H9 (cell line): ENCODE results near the gene TTC28. TPM values are rescaled to one million over a fixed set of nuclear protein-coding genes. Genes with fewer than 3 reads are reported as not detected.

Source experiments
- DNase-seq: peaks from one replicate; pipeline ENCODE4 v3.0.0-alpha.2; 2017
- H2AFZ ChIP-seq: one replicate; pipeline ENCODE4 v1.6.1; 2013; ENCODE audit warnings: mild to moderate bottlenecking, low read length, control low read depth, moderate library complexity
- H2AK5ac ChIP-seq: 2 replicates; pipeline ENCODE4 v1.6.1; 2013; ENCODE audit warnings: low read length, control low read depth, mixed read lengths; ENCODE audit not compliant: insufficient read length
- H2BK120ac ChIP-seq: one replicate; pipeline ENCODE4 v1.6.1; 2013; ENCODE audit warnings: low read depth, mild to moderate bottlenecking, low read length, control low read depth, inconsistent platforms; ENCODE audit not compliant: poor library complexity, severe bottlenecking
- H2BK12ac ChIP-seq: 2 replicates; pipeline ENCODE4 v1.6.1; 2013; ENCODE audit warnings: low read length, control low read depth, mixed read lengths, low read depth; ENCODE audit not compliant: insufficient read length
- H2BK15ac ChIP-seq: 2 replicates; pipeline ENCODE4 v1.6.1; 2013; ENCODE audit warnings: low read depth, low read length, control low read depth
- H2BK20ac ChIP-seq: one replicate; pipeline ENCODE4 v1.6.1; 2013; ENCODE audit warnings: low read depth, mild to moderate bottlenecking, low read length, control low read depth, inconsistent platforms; ENCODE audit not compliant: poor library complexity, severe bottlenecking
- H2BK5ac ChIP-seq: 2 replicates; pipeline ENCODE4 v1.6.1; 2013; ENCODE audit warnings: low read length, control low read depth, mixed read lengths; ENCODE audit not compliant: insufficient read length
- H3K14ac ChIP-seq: 2 replicates; pipeline ENCODE4 v1.6.1; 2013; ENCODE audit warnings: low read length, control low read depth; ENCODE audit not compliant: insufficient read depth
- H3K18ac ChIP-seq: 2 replicates; pipeline ENCODE4 v1.6.1; 2013; ENCODE audit warnings: low read depth, mild to moderate bottlenecking, mixed read lengths, low read length, control low read depth; ENCODE audit not compliant: insufficient read length
- H3K23ac ChIP-seq: 2 replicates; pipeline ENCODE4 v1.6.1; 2013; ENCODE audit warnings: low read length, control low read depth, mixed read lengths, low read depth; ENCODE audit not compliant: insufficient read length
- H3K23me2 ChIP-seq: 2 replicates; pipeline ENCODE4 v1.6.1; 2013; ENCODE audit warnings: low read depth, mild to moderate bottlenecking, mixed read lengths, low read length, control low read depth; ENCODE audit not compliant: insufficient read length, poor library complexity, severe bottlenecking
- H3K27ac ChIP-seq: 2 replicates; pipeline ENCODE4 v1.5.1; 2013; ENCODE audit warnings: low read length, control low read depth, mixed read lengths, low read depth; ENCODE audit not compliant: insufficient read length
- H3K27me3 ChIP-seq: 2 replicates; pipeline ENCODE4 v1.6.1; 2013; ENCODE audit warnings: low read length, control low read depth, inconsistent platforms; ENCODE audit not compliant: insufficient read depth
- H3K4ac ChIP-seq: 2 replicates; pipeline ENCODE4 v1.6.1; 2013; ENCODE audit warnings: low read depth, mild to moderate bottlenecking, control low read depth, inconsistent platforms, low read length, moderate library complexity
- H3K4me1 ChIP-seq: 2 replicates; pipeline ENCODE4 v1.6.1; 2013; ENCODE audit warnings: low read length, control low read depth, inconsistent platforms; ENCODE audit not compliant: insufficient read depth
- H3K4me2 ChIP-seq: 2 replicates; pipeline ENCODE4 v1.6.1; 2013; ENCODE audit warnings: low read length, control low read depth, mixed read lengths; ENCODE audit not compliant: insufficient read length, insufficient read depth
- H3K56ac ChIP-seq: 2 replicates; pipeline ENCODE4 v1.6.1; 2013; ENCODE audit warnings: low read depth, mild to moderate bottlenecking, mixed read lengths, low read length, control low read depth; ENCODE audit not compliant: insufficient read length
- H3K79me1 ChIP-seq: 2 replicates; pipeline ENCODE4 v1.6.1; 2013; ENCODE audit warnings: low read depth, mild to moderate bottlenecking, moderate library complexity, low read length, control low read depth, inconsistent platforms; ENCODE audit not compliant: insufficient read depth, poor library complexity, severe bottlenecking
- H3K79me2 ChIP-seq: 2 replicates; pipeline ENCODE4 v1.6.1; 2013; ENCODE audit warnings: low read length, control low read depth, inconsistent platforms; ENCODE audit not compliant: insufficient read depth
- H3K9ac ChIP-seq: 2 replicates; pipeline ENCODE4 v1.6.1; 2013; ENCODE audit warnings: low read length, control low read depth, mixed read lengths; ENCODE audit not compliant: insufficient read length; ENCODE audit errors: extremely low read depth
- H3K9me3 ChIP-seq: one replicate; pipeline ENCODE4 v1.6.1; 2013; ENCODE audit warnings: low read depth, low read length, inconsistent platforms; ENCODE audit not compliant: control insufficient read depth
- H3T11ph ChIP-seq: one replicate; pipeline ENCODE4 v1.6.1; 2013; ENCODE audit warnings: mild to moderate bottlenecking, low read length, control low read depth, inconsistent platforms
- H4K20me1 ChIP-seq: one replicate; pipeline ENCODE4 v1.6.1; 2013; ENCODE audit not compliant: control insufficient read depth, insufficient read length, insufficient read depth
- H4K5ac ChIP-seq: 2 replicates; pipeline ENCODE4 v1.6.1; 2013; ENCODE audit warnings: low read depth, mild to moderate bottlenecking, mixed read lengths, low read length, control low read depth; ENCODE audit not compliant: insufficient read length
- H4K8ac ChIP-seq: replicated peaks from 2 replicates; pipeline ENCODE4 v1.6.1; 2013; ENCODE audit warnings: low read length, control low read depth, mixed read lengths, low read depth; ENCODE audit not compliant: insufficient read length
- H4K91ac ChIP-seq: 2 replicates; pipeline ENCODE4 v1.6.1; 2013; ENCODE audit warnings: low read depth, mild to moderate bottlenecking, moderate library complexity, mixed read lengths, low read length, control low read depth; ENCODE audit not compliant: insufficient read length
- H3K27ac Mint-ChIP-seq, 3 experiments: 2 replicates in 2 of 3; 3 replicates in 1 of 3; pipeline ENCODE4 v1.8.0; 2020 to 2021; ENCODE audit warnings: mixed read lengths in 3 of 3, mild to moderate bottlenecking in 1 of 3, moderate library complexity in 1 of 3
- H3K27me3 Mint-ChIP-seq: 2 replicates; pipeline ENCODE4 v1.8.0; 2021; ENCODE audit warnings: low read depth, mild to moderate bottlenecking, moderate library complexity, mixed read lengths
- H3K36me3 Mint-ChIP-seq, 3 experiments: 2 replicates in 2 of 3; 3 replicates in 1 of 3; pipeline ENCODE4 v1.8.0; 2020 to 2021; ENCODE audit warnings: low read depth in 3 of 3, mixed read lengths in 3 of 3; ENCODE audit not compliant: insufficient read depth in 1 of 3
- H3K4me1 Mint-ChIP-seq, 2 experiments: 2 replicates each; pipeline ENCODE4 v1.8.0; 2020; ENCODE audit warnings: mixed read lengths in 2 of 2
- H3K4me3 Mint-ChIP-seq, 2 experiments: 2 replicates in 1 of 2; 3 replicates in 1 of 2; pipeline ENCODE4 v1.8.0; 2020 to 2021; ENCODE audit warnings: mild to moderate bottlenecking in 2 of 2, mixed read lengths in 2 of 2, moderate library complexity in 1 of 2
- H3K9me3 Mint-ChIP-seq, 2 experiments: 2 replicates in 1 of 2; 3 replicates in 1 of 2; pipeline ENCODE4 v1.8.0; 2020; ENCODE audit warnings: mild to moderate bottlenecking in 2 of 2, mixed read lengths in 2 of 2, moderate library complexity in 1 of 2
- WGBS: extraction: QIAGEN DNeasy Blood & Tissue Kit; methylation state at CpG from one replicate; pipeline ENCODE4 v1.1.7; 2013; ENCODE audit warnings: missing lambda C conversion rate, low lambda C conversion rate, mixed read lengths; ENCODE audit not compliant: insufficient read length; ENCODE audit errors: extremely low coverage; 5-methylcytosine and 5-hydroxymethylcytosine counted together
- total RNA-seq: library from RNA; stranded (reverse); gene quantifications from 2 replicates; pipeline ENCODE4 v1.2.1, GENCODE V29; 2021
- TF ChIP-seq, protein P1 (sequence below): fragments of 200-600 bp; sonication (generic); conservative IDR thresholded peaks from 3 replicates; pipeline ENCODE4 v1.8.0; 2021; ENCODE audit warnings: antibody characterized with exemption, mild to moderate bottlenecking

The TTC28 gene
- total RNA-seq, 1 experiment from 2014 or later, result 13.6 TPM

DNA sequence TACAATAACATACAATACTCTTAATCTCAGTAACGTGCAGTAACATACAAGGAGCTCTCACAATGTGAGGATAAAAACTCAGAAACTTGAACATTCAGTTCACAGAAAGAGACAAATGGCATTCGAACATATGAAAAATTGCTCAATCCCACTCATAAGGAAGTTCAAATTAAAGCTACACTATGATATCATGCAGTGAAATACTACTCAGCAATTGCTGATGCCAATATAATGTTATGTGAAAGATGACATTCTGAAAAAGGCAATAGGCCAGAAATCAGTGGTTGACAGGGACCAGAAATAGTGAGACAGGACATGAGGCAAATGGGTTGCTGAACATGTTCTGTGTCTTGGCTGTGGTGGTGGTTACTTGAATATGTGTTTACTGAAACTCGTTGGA is 726.9 kb downstream of the TTC28 start:
- H4K91ac ChIP-seq, result no peak overlapping the region
- no peaks in the 10 kb centered on the region for H3K4me1 ChIP-seq
- no peaks in the 10 kb centered on the region for H3K9me3 ChIP-seq
- H3K14ac ChIP-seq, result no peak overlapping the region
- H3K18ac ChIP-seq, result no peak overlapping the region
- H2BK12ac ChIP-seq, result no peak overlapping the region
- H3K27ac ChIP-seq, result no peak overlapping the region
- no peak overlapping the region for H3T11ph ChIP-seq
- H3K56ac ChIP-seq, result no peak overlapping the region
- H3K23ac ChIP-seq, result no peak overlapping the region
- Mint-ChIP-seq H3K27ac (no peak overlapping the region), H3K27me3 (no peaks in the 10 kb centered on the region), H3K9me3 (peaks cover 0 to 11% of the 10 kb centered on the region in 2 experiments; a peak in 3 of 5 replicates), H3K4me3 (no peak overlapping the region), H3K36me3 (peaks cover 0 to 11% (median 1%) of the 10 kb centered on the region in 3 experiments; a peak in 2 of 7 replicates), H3K4me1 (no peaks in the 10 kb centered on the region)
- no peak overlapping the region for H2BK5ac ChIP-seq
- TF ChIP-seq, protein P1, sequence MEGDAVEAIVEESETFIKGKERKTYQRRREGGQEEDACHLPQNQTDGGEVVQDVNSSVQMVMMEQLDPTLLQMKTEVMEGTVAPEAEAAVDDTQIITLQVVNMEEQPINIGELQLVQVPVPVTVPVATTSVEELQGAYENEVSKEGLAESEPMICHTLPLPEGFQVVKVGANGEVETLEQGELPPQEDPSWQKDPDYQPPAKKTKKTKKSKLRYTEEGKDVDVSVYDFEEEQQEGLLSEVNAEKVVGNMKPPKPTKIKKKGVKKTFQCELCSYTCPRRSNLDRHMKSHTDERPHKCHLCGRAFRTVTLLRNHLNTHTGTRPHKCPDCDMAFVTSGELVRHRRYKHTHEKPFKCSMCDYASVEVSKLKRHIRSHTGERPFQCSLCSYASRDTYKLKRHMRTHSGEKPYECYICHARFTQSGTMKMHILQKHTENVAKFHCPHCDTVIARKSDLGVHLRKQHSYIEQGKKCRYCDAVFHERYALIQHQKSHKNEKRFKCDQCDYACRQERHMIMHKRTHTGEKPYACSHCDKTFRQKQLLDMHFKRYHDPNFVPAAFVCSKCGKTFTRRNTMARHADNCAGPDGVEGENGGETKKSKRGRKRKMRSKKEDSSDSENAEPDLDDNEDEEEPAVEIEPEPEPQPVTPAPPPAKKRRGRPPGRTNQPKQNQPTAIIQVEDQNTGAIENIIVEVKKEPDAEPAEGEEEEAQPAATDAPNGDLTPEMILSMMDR, result no peak
- H2AK5ac ChIP-seq, result no peak overlapping the region
- H3K23me2 ChIP-seq, result no peaks in the 10 kb centered on the region
- no peak overlapping the region for H3K4ac ChIP-seq
- H4K20me1 ChIP-seq, result no peaks in the 10 kb centered on the region
- no peak overlapping the region for H3K4me2 ChIP-seq
- WGBS, result no CpG with 5 or more reads among the region's 3 CpGs
- no peaks in the 10 kb centered on the region for H3K79me2 ChIP-seq
- H3K79me1 ChIP-seq, result no peaks in the 10 kb centered on the region
- no peaks in the 10 kb centered on the region for H3K27me3 ChIP-seq
- H2AFZ ChIP-seq, result no peak overlapping the region
- H2BK120ac ChIP-seq, result no peak overlapping the region
- H2BK15ac ChIP-seq, result no peak overlapping the region
- H4K5ac ChIP-seq, result no peak overlapping the region
- no peak for DNase-seq
- H2BK20ac ChIP-seq, result no peak overlapping the region
- no peak overlapping the region for H4K8ac ChIP-seq
- H3K9ac ChIP-seq, result no peak overlapping the region
